Tibial nerve (tissue), 4 donors: ENCODE measurements around the gene TXNIP. TPM values are rescaled to one million over a fixed set of nuclear protein-coding genes. Genes with fewer than 3 reads are reported as not detected.
A peak's percentile ranks its signal among the peaks of the same experiment; 100 is the strongest.

Experiments used
- DNase-seq, 2 donors: peaks; one replicate each; pipeline ENCODE4 v3.0.0-alpha.2; 2019; ENCODE audit warnings: low spot score in 2 of 2
- H3K27ac ChIP-seq, 4 donors: fragments of 200-600 bp; sonication (generic) in 3 of 4; one replicate each; pipeline ENCODE4 v1.5.1; 2017 to 2019; ENCODE audit warnings: mild to moderate bottlenecking in 1 of 4
- H3K27me3 ChIP-seq, 2 donors: fragments of 200-600 bp; sonication (generic) in 1 of 2; one replicate each; pipeline versions ENCODE4 v1.5.1 to v1.6.0; 2017 to 2019
- H3K36me3 ChIP-seq, 3 donors: fragments of 200-600 bp; sonication (generic); one replicate each; pipeline ENCODE4 v1.5.1; 2018 to 2019
- H3K4me1 ChIP-seq, 4 donors: fragments of 200-600 bp; sonication (generic) in 3 of 4; one replicate each; pipeline ENCODE4 v1.5.1; 2017 to 2019
- H3K4me3 ChIP-seq, 4 donors: fragments of 200-600 bp; sonication (generic) in 3 of 4; one replicate each; pipeline ENCODE4 v1.5.1; 2017 to 2019; ENCODE audit warnings: mild to moderate bottlenecking in 1 of 4, moderate library complexity in 1 of 4
- H3K9me3 ChIP-seq, 4 donors: fragments of 200-600 bp; sonication (generic) in 3 of 4; one replicate each; pipeline ENCODE4 v1.5.1; 2017 to 2019
- EP300 ChIP-seq, 2 donors: sonication (generic); formaldehyde crosslinking; IDR thresholded peaks; one replicate each; pipeline ENCODE4 v1.6.1; 2017; ENCODE audit warnings: antibody characterized with exemption in 2 of 2, mild to moderate bottlenecking in 1 of 2
- POLR2A ChIP-seq, 2 donors: fragments of 450-650 bp; IDR thresholded peaks; one replicate each; pipeline ENCODE4 v1.6.1; 2017; ENCODE audit warnings: antibody characterized with exemption in 2 of 2, mild to moderate bottlenecking in 2 of 2, moderate library complexity in 2 of 2
- WGBS, 2 donors: methylation state at CpG; one replicate each; pipeline ENCODE4 v1.1.5; 2018; 5-methylcytosine and 5-hydroxymethylcytosine counted together
- total RNA-seq, 4 donors: library from RNA; depleted of rRNA; stranded (reverse); fragments of >200 nt; gene quantifications; one replicate each; pipeline ENCODE4 v1.1.0, GENCODE V29; 2016
- TF ChIP-seq, protein P1 (sequence below), 5 experiments: fragments of 200-600 bp in 3 of 5; fragments of 450-650 bp in 2 of 5; sonication (generic) in 3 of 5; IDR thresholded peaks; one replicate each; pipeline ENCODE4 v1.5.1; 2016 to 2019; ENCODE audit warnings: antibody characterized with exemption in 5 of 5, mild to moderate bottlenecking in 3 of 5, moderate library complexity in 2 of 5

The TXNIP gene
- total RNA-seq, result 1,000 to 10,000 TPM; 1,863 to 2,525 (median 2,185) TPM

- Histone ChIP-seq H3K4me3 (peak within 1 kb of the TSS; percentile 67 to 97 (median 78)), H3K9me3 (no peaks in the 10 kb centered on the region), H3K4me1 (peaks cover 0 to 45% (median 24%) of the 10 kb centered on the region in 4 donors), H3K36me3 (peaks cover 22 to 37% (median 32%) of the 10 kb centered on the region in 3 donors), H3K27ac (peak within 1 kb of the TSS; percentile 94 to 99 (median 97)), H3K27me3 (no peaks in the 10 kb centered on the region)
- peak; percentile 93 to 100 for TF ChIP-seq EP300 (IDR thresholded peaks at IDR 0.05)
- TF ChIP-seq, protein P1, sequence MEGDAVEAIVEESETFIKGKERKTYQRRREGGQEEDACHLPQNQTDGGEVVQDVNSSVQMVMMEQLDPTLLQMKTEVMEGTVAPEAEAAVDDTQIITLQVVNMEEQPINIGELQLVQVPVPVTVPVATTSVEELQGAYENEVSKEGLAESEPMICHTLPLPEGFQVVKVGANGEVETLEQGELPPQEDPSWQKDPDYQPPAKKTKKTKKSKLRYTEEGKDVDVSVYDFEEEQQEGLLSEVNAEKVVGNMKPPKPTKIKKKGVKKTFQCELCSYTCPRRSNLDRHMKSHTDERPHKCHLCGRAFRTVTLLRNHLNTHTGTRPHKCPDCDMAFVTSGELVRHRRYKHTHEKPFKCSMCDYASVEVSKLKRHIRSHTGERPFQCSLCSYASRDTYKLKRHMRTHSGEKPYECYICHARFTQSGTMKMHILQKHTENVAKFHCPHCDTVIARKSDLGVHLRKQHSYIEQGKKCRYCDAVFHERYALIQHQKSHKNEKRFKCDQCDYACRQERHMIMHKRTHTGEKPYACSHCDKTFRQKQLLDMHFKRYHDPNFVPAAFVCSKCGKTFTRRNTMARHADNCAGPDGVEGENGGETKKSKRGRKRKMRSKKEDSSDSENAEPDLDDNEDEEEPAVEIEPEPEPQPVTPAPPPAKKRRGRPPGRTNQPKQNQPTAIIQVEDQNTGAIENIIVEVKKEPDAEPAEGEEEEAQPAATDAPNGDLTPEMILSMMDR (IDR thresholded peaks at IDR 0.05), result peak in 1 of 5 experiments; percentile 26
- TF ChIP-seq POLR2A (IDR thresholded peaks at IDR 0.05), result peak; percentile 92 to 94
- 0% methylated on average over 30 of the region's 30 CpGs for WGBS, 2 donors
- peak; percentile 98 to 99 for DNase-seq
Measured at GRCh38 chr1:145996433-145997015, at the start of gene TXNIP. Gene TXNIP, minus strand, starts transcription at chr1:145996579. Its CDS starts 313 bp downstream, at chr1:145996266.

- Histone ChIP-seq H3K4me3 (peak overlapping the region in 3 of 4 donors; percentile 52 to 83 (median 76)), H3K4me1 (peaks cover 0 to 20% (median 3%) of the 10 kb centered on the region in 4 donors), H3K27me3 (no peaks in the 10 kb centered on the region), H3K36me3 (no peaks in the 10 kb centered on the region), H3K9me3 (no peaks in the 10 kb centered on the region), H3K27ac (peak overlapping the region in 3 of 4 donors; percentile 81 to 98 (median 97))
- no peak for DNase-seq
- TF ChIP-seq, protein P1 (IDR thresholded peaks at IDR 0.05), result no peak
- TF ChIP-seq POLR2A (IDR thresholded peaks at IDR 0.05), result no peak
- 43 to 61% methylated on average over 9 of the region's 9 CpGs for WGBS, 2 donors
Measured at GRCh38 chr1:146039844-146040194, 43.4 kb upstream of the TXNIP start.

DNA sequence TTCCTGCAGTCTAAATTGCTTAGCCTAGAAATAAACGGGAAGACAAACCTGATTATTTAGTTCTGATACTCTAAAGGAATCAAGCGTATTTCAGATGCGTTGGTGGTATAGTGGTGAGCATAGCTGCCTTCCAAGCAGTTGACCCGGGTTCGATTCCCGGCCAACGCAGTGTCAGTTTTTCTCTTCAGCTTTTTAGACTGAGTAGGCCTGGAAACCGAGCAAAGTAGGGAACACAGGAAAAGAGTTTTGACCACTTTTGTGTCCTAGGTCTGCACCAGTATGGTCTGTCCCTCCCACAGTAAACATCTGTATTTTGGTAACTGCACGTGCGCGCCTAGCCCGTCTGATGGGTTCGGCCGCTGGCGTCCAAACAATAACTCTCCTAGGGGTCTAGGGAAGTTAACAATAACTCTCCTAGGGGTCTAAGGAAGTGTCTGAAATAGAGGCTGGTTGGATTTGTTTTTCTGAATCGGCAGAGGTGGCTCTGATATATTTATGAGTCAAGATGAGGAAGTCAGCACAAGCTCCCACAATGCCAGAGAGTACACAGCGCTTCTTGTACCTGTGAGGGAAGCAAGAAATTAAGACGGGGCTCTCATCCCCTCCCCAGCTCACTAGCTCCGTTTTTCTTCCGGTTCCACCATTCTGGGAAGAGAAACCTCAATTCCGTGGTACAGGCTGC, 40.7 kb upstream of the TXNIP start:
- H3K27me3 ChIP-seq, result no peaks in the 10 kb centered on the region
- peaks cover 0 to 32% (median 5%) of the 10 kb centered on the region in 4 donors for H3K4me1 ChIP-seq
- peak overlapping the region; percentile 81 to 98 (median 96) for H3K27ac ChIP-seq
- no peaks in the 10 kb centered on the region for H3K36me3 ChIP-seq
- no peaks in the 10 kb centered on the region for H3K9me3 ChIP-seq
- TF ChIP-seq, protein P1 (IDR thresholded peaks at IDR 0.05), result no peak
- TF ChIP-seq POLR2A (IDR thresholded peaks at IDR 0.05) (no peak), EP300 (IDR thresholded peaks at IDR 0.05) (peak in 1 of 2 donors; percentile 67)
- DNase-seq, result peak; percentile 60 to 83
- H3K4me3 ChIP-seq, result peak overlapping the region; percentile 52 to 83 (median 72)
- WGBS, 2 donors, result 0% methylated on average over 21 of the region's 21 CpGs

- H3K36me3 ChIP-seq, result no peaks in the 10 kb centered on the region
- no peak for DNase-seq
- no peaks in the 10 kb centered on the region for H3K27me3 ChIP-seq
- peak overlapping the region; percentile 64 to 98 (median 89) for H3K27ac ChIP-seq
- H3K9me3 ChIP-seq, result no peaks in the 10 kb centered on the region
- no peak for TF ChIP-seq EP300 (IDR thresholded peaks at IDR 0.05)
- 4% methylated on average over 10 of the region's 10 CpGs for WGBS, 2 donors
- peak overlapping the region; percentile 23 to 83 (median 64) for H3K4me3 ChIP-seq
- H3K4me1 ChIP-seq, result peaks cover 0 to 37% (median 6%) of the 10 kb centered on the region in 4 donors
Measured at GRCh38 chr1:146036241-146036964, 40.0 kb upstream of the TXNIP start.

GRCh38 chr1:146035048-146035423, 38.7 kb upstream of the TXNIP start:
- H3K4me1 ChIP-seq, result peaks cover 0 to 36% (median 6%) of the 10 kb centered on the region in 4 donors
- TF ChIP-seq EP300 (IDR thresholded peaks at IDR 0.05), result no peak
- no peak for TF ChIP-seq POLR2A (IDR thresholded peaks at IDR 0.05)
- TF ChIP-seq, protein P1 (IDR thresholded peaks at IDR 0.05), result no peak
- DNase-seq, result no peak
- H3K36me3 ChIP-seq, result no peaks in the 10 kb centered on the region
- 27 to 34% methylated on average over 6 of the region's 6 CpGs for WGBS, 2 donors
- no peaks in the 10 kb centered on the region for H3K27me3 ChIP-seq
- peak overlapping the region in 3 of 4 donors; percentile 49 to 98 (median 97) for H3K27ac ChIP-seq
- no peaks in the 10 kb centered on the region for H3K9me3 ChIP-seq
- peak overlapping the region; percentile 23 to 83 (median 64) for H3K4me3 ChIP-seq
